NCI-H524 (cell line): Measurements from ENCODE around the gene SMPD2.

Experiments used
- DNase-seq, 2 experiments: peaks; one replicate each; lab custom pipeline; 2025; lab: John Stamatoyannopoulos, UW

Gene SMPD2, protein sequence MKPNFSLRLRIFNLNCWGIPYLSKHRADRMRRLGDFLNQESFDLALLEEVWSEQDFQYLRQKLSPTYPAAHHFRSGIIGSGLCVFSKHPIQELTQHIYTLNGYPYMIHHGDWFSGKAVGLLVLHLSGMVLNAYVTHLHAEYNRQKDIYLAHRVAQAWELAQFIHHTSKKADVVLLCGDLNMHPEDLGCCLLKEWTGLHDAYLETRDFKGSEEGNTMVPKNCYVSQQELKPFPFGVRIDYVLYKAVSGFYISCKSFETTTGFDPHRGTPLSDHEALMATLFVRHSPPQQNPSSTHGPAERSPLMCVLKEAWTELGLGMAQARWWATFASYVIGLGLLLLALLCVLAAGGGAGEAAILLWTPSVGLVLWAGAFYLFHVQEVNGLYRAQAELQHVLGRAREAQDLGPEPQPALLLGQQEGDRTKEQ

DNA sequence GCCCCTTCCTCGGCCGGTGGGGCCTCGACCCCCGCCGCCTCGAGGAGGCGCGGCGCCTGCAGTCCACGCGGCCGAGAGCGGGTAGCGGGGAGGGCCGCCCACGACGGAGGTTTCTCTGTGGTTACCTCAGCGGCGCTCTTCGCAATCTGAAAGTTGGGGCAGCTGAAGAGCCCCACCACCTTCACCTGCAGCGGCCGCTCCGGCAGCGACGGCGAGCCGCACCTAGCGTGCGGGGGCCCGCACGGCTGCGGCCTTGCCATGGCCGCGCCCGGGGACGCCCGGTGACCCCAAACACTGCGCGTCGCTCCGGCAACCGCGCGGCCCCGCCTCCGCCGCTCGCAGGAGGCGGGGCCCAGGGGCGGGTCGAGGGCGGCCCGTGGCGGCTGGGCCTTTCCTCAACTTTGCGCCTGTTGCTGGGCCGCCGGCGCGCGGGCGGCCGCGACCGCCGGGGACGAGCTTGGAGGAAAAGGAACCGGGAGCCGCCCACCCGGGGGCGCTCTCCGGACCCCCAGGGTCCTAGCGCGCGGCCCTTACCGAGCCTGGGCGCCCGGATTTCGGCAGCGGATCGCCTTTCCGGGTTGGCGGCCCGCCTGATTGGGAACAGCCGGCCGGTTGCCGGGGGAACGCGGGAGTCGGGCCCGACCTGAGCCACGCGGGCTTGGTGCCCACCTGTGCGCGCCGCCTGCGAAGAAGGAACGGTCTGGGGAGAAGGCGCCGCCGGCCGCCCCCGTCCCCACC is at the start of gene SMPD2, which contains the start of gene PPIL6:
Gene SMPD2, plus strand, starts transcription at position 394 of the 738 bp plus-strand sequence. CDS start 398 bp downstream, outside the sequence.
Gene PPIL6, minus strand, starts transcription at position 298 of the 738 bp plus-strand sequence. Its CDS starts 38 bp downstream, at position 260.
- peak; percentile 66 to 89 for DNase-seq

DNA sequence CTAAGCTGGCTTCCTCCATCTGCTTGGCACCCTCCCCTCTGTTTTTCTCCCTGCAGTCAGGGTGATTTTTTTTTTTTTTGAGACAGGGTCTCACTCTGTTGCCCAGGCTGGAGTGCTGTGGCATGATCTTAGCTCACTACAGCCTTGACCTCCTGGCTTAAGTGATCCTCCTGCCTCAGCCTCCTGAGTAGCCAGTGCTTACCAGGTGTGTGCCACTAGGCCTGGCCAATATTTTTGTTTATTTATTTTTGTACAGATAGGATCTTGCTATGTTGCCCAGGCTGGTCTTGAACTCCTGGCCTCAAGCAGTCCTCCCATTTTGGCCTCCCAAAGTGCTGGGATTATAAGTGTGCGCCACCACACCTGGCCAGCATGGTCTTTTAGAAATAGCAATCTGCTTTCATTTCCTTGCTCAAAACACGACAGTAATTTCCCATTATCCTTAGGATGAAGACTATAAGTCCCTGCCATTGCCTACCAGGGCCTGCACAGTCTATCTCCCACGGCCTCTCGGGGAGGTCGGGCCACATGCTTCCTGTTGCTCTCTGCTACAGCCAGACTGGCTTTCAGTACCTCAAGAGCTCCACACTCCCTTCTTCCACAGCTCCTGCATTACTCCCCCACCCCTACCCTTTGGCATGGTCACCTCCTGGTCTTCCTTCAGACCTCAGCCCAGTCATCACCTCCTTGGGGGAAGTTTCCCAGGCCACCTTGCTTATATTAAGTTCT is 47.2 kb upstream of the SMPD2 start:
- no peak for DNase-seq

DNA sequence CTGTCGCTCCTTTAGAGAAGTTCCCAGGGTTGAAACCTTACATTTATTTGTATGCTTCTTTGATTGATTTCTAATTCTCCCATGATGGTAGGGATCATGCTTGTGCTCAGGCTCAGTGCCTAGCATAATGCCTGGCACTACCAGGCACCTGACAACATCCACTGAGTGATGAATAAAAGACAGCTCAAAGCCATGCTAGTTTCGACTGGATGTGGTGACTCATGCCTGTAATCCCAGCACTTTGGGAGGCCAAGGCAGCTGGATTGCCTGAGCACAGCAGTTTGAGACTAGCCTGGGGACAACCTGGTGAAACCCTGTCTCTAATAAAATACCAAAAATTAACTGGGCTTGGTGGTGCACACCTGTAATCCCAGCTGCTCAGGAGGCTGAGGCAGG is 46.6 kb upstream of the SMPD2 start:
- DNase-seq: no peak

DNA sequence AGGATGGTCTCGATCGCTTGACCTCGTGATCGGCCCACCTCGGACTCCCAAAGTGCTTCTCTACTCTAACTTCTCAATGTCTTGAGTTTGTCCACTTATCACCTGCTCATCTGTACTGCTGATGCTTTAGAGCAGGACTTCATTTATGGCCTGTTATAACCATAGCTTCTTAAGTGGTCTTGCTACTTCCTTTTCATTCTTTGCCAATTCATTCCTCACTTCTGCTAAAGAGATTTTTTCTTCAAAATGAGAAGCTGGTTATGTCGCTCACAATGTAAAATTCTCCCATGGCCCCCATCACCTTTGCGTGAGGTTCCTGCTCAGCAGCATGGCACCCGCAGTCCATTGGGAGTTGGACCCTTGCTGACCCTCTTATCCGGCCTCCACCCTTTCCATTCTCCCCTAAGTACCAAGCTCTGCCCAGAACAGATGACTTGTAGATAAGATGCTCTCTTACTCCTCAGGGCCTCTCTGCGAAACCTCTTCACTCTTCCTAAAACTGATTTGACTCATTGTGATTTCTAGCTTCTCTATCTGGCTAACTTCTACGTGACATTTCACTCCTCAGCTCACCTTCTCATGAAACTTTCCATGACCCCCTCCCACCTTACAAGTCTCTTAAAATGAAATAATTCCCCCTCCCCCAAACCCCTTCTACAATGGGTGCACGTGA is 44.3 kb upstream of the SMPD2 start:
- DNase-seq: no peak

DNA sequence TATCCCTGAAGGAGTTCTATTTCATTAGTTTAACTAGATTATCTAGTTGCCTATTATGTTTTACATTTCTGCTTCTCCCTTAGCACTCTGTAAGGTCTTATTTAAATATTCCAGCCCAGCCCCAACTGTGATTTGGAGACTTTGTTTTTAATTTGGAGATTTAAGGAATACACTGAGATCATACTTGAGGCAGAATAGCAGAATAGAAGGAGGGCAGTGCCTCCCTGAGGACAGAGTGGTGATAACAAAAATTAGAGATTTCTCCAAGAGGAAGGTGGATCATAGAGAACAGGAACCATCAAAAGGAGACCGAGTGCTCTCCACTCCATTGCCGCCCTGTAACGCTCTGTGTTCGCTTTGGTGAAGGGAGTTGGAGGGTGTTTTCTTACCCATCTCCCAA is 43.5 kb upstream of the SMPD2 start:
- DNase-seq: no peak

DNA sequence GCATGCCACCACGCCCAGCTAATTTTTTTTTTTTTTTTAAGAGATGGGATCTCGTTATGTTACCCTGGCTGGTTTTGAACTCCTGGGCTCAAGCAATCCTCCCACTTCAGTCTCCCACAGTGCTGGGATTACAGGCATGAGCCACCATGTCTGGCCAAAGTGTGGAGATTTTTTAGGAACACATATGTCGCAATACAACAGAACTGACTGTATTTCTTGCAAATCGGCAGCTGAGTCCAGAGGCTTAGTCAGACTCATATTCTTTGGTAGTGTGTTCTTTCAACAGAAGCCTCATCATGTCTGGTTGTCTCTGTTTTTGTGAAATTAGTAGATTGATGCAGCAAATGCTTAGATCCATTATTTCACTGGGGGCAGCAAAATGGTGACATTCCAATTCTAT is 34.3 kb upstream of the SMPD2 start:
- no peak for DNase-seq

DNA sequence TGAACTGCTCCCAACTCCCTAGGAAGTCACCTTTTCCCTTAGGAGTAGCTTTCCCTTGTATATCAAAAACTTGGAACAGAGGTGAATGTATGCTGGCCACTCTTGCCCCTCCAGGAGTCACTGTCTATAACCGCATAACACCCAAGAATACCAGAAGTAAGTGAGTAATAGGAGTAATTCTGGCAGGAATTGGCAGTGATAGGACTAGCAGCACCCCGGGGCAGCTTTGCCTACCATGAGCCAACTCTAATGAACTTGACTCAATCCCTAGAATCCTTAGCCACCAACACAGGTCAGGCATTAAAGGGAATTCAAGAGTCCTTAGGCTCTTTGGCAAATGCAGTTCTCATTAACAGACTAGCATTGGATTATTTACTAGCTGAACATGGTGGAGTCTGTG is 29.5 kb upstream of the SMPD2 start:
- no peak for DNase-seq

DNA sequence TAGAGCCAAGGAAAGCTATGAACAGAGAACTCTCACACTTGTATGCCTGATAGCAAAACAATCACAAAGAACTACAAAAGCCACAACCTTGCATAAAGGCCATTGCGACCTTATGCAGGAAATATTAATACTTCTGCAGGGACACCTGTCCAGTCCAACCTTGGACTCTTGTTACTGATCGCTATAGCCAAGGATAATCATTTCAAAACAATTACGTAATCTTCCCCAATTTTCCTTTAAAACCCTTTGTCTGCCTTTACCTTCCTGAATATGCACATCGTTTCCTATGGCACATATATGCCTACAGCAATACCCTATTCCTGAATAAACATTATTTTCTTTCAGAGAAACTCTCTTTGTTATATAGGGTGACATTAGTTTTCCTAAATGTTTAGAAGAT is 22.9 kb upstream of the SMPD2 start:
- DNase-seq: no peak

DNA sequence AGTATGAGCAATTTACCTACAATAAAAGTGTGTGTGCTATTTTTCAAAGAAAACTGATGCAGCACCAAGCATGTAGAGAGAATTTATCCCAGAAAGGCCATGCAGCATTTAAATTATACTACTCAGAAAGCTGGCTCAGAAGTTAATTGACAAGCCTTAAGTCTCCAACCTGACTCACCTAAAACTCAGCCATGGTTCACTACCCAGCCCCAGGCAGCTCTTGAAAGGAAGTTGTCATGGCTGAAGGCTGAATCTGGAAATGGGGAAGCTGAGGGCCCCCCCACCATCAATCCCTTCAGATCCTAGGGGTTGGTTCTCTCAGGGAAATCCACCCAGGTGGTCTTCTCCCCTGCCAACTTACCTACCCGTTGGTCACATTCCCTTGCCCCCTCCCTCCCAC is 19.8 kb upstream of the SMPD2 start:
- no peak for DNase-seq

DNA sequence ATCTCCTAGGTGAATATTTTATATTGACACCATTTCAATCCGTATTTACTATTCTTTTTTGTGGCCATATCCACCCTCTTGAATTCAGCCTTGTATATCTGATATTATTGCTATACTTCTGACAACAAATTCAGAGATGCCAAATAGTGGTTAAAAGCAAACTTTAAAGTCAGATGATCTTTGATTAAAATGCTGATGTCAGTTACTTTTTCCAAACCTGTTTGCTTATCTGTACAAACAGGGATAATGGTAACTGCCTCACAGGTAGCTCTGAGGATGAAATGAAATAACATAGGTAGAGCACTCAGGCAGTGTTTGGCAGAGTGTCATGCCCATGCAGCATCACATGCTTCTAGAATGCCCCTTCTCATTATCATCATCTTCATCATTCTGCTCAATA is 19.3 kb upstream of the SMPD2 start:
- DNase-seq: no peak

DNA sequence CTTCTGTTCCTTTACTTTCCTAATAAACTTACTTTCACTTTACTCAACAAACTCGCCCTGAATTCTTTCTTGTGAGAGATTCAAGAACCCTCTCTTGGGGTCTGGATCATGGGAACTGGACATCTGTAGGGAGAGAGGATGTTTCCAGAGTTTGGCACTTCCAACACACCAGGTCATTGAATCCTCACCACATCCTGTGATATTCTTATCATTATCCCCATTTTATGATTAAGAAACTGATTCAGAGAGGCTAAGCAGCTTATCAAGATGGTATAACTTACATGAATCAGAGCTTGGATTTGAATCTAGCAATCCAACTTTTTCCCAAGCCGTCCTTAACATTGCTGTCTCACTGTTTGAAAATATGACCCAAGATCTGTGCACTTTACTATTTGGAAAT is 15.6 kb upstream of the SMPD2 start:
- no peak for DNase-seq

DNA sequence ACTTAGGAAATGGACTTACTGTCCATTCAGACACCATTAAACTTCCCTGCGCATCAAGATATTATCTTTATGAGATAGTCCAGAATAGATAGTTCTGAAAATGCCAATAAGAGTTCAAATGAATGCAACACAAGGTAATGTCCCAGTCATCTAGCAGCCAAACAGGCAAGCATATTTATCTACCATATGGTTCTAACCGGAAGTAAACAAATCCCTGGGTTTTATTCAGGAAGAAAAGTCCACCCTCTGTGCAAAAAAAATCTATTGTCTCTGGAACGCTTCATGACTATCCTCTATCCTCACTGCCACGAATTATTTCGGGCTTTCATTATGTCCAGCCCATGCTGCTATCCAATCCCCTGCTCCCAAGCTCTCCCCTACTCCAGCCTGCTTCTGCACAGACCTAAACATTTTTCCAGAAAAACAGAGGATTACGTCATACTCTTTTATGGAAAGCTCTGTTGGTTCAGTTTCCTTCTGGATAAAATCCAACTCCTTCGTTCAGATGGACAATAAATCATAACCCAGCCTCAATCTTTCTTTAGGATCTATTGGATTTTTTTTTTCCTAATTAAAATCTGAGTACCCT is 11.5 kb upstream of the SMPD2 start:
- DNase-seq: no peak

DNA sequence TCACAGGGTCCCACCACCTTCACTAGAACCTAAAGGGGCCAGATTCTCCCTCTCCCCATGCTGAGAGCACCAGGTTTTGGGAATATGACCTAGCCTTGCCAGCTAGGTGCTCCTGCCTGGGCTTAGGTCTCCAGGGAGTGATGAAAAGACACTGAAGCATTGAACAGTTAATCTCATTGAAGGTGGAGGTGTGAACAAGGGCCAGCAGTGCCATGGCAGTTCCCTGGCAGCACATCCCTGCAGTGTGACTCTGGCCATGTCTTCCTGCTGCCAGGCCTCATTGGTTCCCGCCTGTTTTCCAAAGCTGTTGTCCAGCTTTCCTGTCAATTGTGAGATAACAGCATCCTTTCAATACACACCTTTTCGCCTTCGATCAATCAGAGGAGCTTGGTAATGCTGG is 11.0 kb upstream of the SMPD2 start:
- no peak for DNase-seq

DNA sequence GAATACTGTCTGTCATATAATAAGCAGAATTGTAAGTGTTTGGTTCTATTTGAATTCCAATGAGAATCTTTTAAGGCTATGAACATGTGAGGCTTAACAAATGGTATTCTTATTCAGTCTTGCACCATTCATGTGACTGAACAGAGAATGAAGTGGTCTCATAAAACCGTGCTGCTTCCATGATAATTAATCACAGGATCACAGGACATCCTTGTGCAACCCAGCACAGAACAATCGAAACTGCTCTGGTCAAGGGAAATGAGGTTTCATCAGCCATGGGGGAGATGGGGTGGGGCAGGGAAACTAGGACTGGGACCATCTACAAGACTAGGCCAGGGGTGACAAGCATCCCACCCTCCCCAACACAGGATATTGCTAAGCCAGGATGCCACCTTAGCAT is 6.1 kb upstream of the SMPD2 start:
- no peak for DNase-seq

DNA sequence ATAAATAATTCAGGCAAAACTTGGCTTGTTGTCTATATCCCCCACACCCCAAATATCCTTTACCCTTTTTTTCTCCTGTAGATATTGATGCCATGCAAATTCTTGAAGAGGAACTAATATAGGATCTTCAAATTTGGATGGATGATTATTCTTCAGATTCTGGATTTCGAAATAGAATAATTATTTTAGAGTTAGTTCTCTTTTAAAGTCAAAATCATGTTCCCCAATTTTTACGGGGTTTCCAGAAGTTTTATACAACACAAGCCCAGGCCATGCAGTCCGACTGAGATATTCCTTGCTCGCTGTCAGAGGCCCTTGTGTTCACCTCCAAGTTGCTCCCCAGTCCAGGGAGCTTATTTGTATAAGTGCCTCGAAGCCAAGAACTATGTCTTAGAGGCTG is 4.5 kb upstream of the SMPD2 start:
- no peak for DNase-seq

DNA sequence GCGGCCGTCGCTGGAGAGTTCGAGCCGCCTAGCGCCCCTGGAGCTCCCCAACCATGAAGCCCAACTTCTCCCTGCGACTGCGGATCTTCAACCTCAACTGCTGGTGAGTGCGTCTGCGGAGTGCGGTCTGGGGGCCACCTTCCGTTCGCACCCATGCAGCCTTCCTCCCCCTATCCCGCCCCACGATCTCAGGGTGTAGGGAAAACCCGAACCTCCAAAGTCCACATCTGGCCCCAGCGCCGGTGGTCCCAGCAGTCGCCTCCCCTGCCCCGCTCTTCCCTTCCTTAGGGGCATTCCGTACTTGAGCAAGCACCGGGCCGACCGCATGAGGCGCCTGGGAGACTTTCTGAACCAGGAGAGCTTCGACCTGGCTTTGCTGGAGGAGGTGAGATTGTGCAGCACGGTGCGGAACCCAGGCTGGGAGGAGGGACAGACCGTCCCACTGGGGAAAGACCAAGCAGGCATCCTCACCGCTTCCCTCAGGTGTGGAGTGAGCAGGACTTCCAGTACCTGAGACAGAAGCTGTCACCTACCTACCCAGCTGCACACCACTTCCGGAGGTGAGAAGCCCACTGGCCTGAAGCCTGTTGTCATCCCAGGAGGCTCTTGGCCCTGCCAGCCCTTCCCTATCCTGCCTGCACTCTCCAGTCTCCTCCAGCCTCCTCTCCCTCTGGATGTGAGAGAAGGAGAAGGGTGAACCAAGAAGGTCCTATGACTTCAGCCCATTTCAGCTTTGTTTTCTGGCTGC is 719 bp downstream of the SMPD2 start:
- peak in 1 of 2 experiments; percentile 59 for DNase-seq

DNA sequence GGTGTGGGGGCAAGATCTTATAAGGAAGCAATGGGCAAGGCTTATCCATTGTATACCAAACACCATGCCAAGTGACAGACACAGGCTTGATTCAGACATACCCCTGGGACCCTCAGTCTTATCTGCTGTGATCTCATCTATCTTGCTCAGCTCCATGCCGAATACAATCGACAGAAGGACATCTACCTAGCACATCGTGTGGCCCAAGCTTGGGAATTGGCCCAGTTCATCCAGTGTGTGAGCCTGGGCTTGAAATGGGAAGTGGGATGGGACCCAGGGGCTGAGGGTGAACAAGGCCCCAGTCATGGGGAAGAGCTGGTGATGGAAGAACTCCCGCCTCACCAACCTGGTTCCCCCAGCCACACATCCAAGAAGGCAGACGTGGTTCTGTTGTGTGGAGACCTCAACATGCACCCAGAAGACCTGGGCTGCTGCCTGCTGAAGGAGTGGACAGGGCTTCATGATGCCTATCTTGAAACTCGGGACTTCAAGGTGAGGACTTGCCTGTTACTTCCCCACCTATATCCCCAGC is 1.9 kb downstream of the SMPD2 start:
- no peak for DNase-seq

DNA sequence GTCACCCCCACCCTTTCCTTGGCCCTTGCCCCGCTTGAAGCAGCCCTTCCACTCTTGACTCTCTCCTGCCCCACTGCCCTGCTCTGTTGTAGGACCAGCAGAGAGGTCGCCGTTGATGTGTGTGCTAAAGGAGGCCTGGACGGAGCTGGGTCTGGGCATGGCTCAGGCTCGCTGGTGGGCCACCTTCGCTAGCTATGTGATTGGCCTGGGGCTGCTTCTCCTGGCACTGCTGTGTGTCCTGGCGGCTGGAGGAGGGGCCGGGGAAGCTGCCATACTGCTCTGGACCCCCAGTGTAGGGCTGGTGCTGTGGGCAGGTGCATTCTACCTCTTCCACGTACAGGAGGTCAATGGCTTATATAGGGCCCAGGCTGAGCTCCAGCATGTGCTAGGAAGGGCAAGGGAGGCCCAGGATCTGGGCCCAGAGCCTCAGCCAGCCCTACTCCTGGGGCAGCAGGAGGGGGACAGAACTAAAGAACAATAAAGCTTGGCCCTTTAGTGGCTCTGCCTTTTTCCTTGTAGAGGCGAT is 3.0 kb downstream of the SMPD2 start:
- DNase-seq: no peak

DNA sequence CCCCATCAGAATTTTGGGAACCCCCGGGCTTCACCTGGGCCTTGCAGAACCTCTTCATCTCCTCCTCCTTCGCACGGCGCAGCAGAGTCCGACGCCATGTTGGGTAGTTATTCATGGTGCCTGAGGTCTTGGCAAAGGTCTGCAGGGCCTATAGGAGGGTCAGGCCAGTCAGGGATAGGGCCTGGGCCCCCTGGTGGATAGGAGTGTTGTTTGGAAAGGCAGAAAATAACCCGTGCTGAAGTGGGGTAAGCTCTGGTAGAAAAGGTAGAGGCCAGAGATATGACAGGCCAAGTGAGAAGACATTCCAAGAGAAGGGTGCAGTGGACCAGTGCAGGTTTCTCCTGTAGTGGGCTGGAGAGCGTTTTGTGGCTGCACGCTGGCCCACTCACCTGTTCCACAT is 4.9 kb downstream of the SMPD2 start:
- DNase-seq: no peak

DNA sequence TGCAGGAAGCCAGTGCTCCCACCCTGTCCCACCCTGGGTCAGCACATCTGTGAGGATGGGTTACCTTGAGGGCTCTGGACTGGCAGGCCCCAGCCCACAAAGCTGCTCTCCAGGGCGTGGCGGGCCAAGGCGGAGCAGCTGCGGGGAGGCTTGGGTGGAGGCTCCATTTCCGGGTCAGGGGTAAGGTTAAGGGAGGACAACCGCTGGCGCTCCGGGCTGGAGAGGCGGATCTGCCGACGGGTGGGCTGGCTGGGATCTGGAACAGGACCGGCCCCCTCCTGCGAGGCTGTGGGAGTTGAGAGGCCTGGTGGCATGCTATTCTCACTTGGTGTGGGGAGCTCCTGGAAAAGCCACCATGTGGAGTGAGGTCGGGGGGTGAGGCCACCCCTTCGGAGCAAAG is 5.5 kb downstream of the SMPD2 start:
- DNase-seq: no peak
